Adrenal gland (tissue), 12 donors: ENCODE measurements around the gene OR5A1. TPM values are rescaled to one million over a fixed set of nuclear protein-coding genes. Genes with fewer than 3 reads are reported as not detected.

Experiments used
- DNase-seq, 7 donors: peaks; one replicate each; pipeline ENCODE4 v3.0.0-alpha.2; 2019 to 2020
- H3K27ac ChIP-seq, 5 donors: fragments of 200-600 bp; sonication (generic) in 4 of 5; 1 replicate in 3 of 5; 2 replicates in 2 of 5; pipeline versions ENCODE4 v1.5.1 to v1.8.0; 2016 to 2020; ENCODE audit warnings: mild to moderate bottlenecking in 1 of 5
- H3K27me3 ChIP-seq: fragments of 200-600 bp; 2 replicates; pipeline ENCODE4 v1.8.0; 2021
- H3K36me3 ChIP-seq, 2 donors: fragments of 200-600 bp; replicated peaks in 1 of 2; 1 replicate in 1 of 2; 2 replicates in 1 of 2; pipeline versions ENCODE4 v1.5.1 to v1.8.0; 2018 to 2022
- H3K4me1 ChIP-seq, 2 donors: fragments of 200-600 bp; replicated peaks in 1 of 2; 1 replicate in 1 of 2; 2 replicates in 1 of 2; pipeline versions ENCODE4 v1.5.1 to v1.8.0; 2018 to 2021
- H3K4me3 ChIP-seq, 4 donors: fragments of 200-600 bp; sonication (generic) in 3 of 4; one replicate each; pipeline ENCODE4 v1.5.1; 2016 to 2018
- H3K9me3 ChIP-seq, 3 donors: fragments of 200-600 bp; sonication (generic) in 1 of 3; replicated peaks in 1 of 3; 1 replicate in 2 of 3; 2 replicates in 1 of 3; pipeline versions ENCODE4 v1.5.1 to v1.8.0; 2016 to 2021
- CTCF ChIP-seq, 6 experiments: fragments of 450-650 bp in 4 of 6; fragments of 200-600 bp in 2 of 6; sonication (generic) in 1 of 6; IDR thresholded peaks; 1 replicate in 5 of 6; 2 replicates in 1 of 6; pipeline versions ENCODE4 v1.5.1 to v1.8.0; 2016 to 2021; ENCODE audit warnings: antibody characterized with exemption in 6 of 6, mild to moderate bottlenecking in 2 of 6, moderate library complexity in 1 of 6
- POLR2A ChIP-seq, 2 donors: fragments of 450-650 bp; IDR thresholded peaks; one replicate each; pipeline ENCODE4 v1.6.1; 2017; ENCODE audit warnings: antibody characterized with exemption in 2 of 2, mild to moderate bottlenecking in 2 of 2, moderate library complexity in 1 of 2
- WGBS, 4 donors: extraction: QIAGEN DNeasy Blood & Tissue Kit in 2 of 4; methylation state at CpG; one replicate each; pipeline versions ENCODE4 v1.1.5 to v1.1.7; 2013 to 2017; 5-methylcytosine and 5-hydroxymethylcytosine counted together
- intact Hi-C, 2 donors: fragments of 100-400 bp; cut with DNase I; formaldehyde crosslinking; loops; one replicate each; pipeline versions ENCODE4 v1.14.1 to v1.15.0; 2022 to 2023
- polyA plus RNA-seq, 3 donors: library from polyadenylated mRNA; stranded (reverse); fragments of 200-250 nt in 2 of 3; fragments of 350-450 nt in 1 of 3; fragmentation: Illumina TruSeq in 1 of 3; extraction: RNeasy Lipid Tissue Mini Kit (QIAGEN cat#74804) in 1 of 3; gene quantifications; one replicate each; pipeline ENCODE4 v1.2.3, GENCODE V29; 2013 to 2014
- total RNA-seq, 9 donors: library from RNA; depleted of rRNA in 4 of 9; stranded (reverse); fragments of >200 nt in 4 of 9; fragments of 120-200 nt in 1 of 9; fragmentation: NEBNext Ultra II Directional in 1 of 9; extraction: Animal tissue kit (Norgen Biotek cat#: 25700) in 1 of 9; gene quantifications; one replicate each; pipeline versions ENCODE4 v1.1.0 to v1.2.4, GENCODE V29; 2013 to 2023
- donor health status: healthy with polysubstance abuse.
- donor health status: Bipolar disorder and iron deficiency.
- donor health status: DM: yes; HTN: yes; CAD: no.
- donor health status: DM: no; HTN: no; CAD: no.
- donor health status: DM: no; HTN: no; CAD: no.
- donor health status: DM: yes; HTN: yes; CAD: no.

The OR5A1 gene
- total and polyA plus RNA-seq, 12 donors, result not detected

- Histone ChIP-seq H3K4me3 (no peak within 1 kb of the TSS), H3K9me3 (no peaks in the 10 kb centered on the region), H3K27me3 (no peaks in the 10 kb centered on the region), H3K36me3 (no peaks in the 10 kb centered on the region), H3K27ac (no peak within 1 kb of the TSS), H3K4me1 (no peaks in the 10 kb centered on the region)
- no peak for TF ChIP-seq POLR2A (IDR thresholded peaks at IDR 0.05)
- no peak for TF ChIP-seq CTCF (IDR thresholded peaks at IDR 0.05)
- intact Hi-C loops, result no loop called here
- no peak for DNase-seq
Observed at GRCh38 chr11:59473015-59473414, 36.7 kb downstream of the OR5A1 start, which contains the start of gene OR4D10. TSS of gene OR4D10 (plus strand) at chr11:59473315. CDS start at chr11:59477430, 4,115 bp downstream.

GRCh38 chr11:59475176-59475575 is 38.9 kb downstream of the OR5A1 start:
- intact Hi-C loops, result no loop called here

GRCh38 chr11:59479906-59480305 is 43.6 kb downstream of the OR5A1 start:
- H3K4me1 ChIP-seq, result no peaks in the 10 kb centered on the region
- no peak for DNase-seq
- intact Hi-C loops, result no loop called here

More at GRCh38 chr11:59475176-59475575, 38.9 kb downstream of the OR5A1 start:
- no peak for TF ChIP-seq POLR2A (IDR thresholded peaks at IDR 0.05)
- no peaks in the 10 kb centered on the region for H3K36me3 ChIP-seq
- H3K27me3 ChIP-seq, result no peaks in the 10 kb centered on the region
- DNase-seq, result no peak
- H3K4me3 ChIP-seq, result no peak overlapping the region
- H3K9me3 ChIP-seq, result no peaks in the 10 kb centered on the region
- no peaks in the 10 kb centered on the region for H3K4me1 ChIP-seq
- 56 to 71% (median 65%) methylated on average over 9 of the region's 9 CpGs for WGBS, 4 donors
- no peak overlapping the region for H3K27ac ChIP-seq

GRCh38 chr11:59480359-59480758 is 44.1 kb downstream of the OR5A1 start:
- H3K27me3 ChIP-seq, result peaks cover 3% of the 10 kb centered on the region
- no peaks in the 10 kb centered on the region for H3K9me3 ChIP-seq
- H3K4me3 ChIP-seq, result no peak overlapping the region
- H3K4me1 ChIP-seq, result no peaks in the 10 kb centered on the region
- no peaks in the 10 kb centered on the region for H3K36me3 ChIP-seq
- no peak overlapping the region for H3K27ac ChIP-seq
- TF ChIP-seq POLR2A (IDR thresholded peaks at IDR 0.05), result no peak
- intact Hi-C loops, result no loop called here
- DNase-seq, result no peak
- 70 to 78% (median 71%) methylated on average over 3 of the region's 3 CpGs for WGBS, 4 donors

More at GRCh38 chr11:59479906-59480305, 43.6 kb downstream of the OR5A1 start:
- H3K9me3 ChIP-seq, result no peaks in the 10 kb centered on the region
- H3K27me3 ChIP-seq, result peaks cover 3% of the 10 kb centered on the region
- TF ChIP-seq CTCF (IDR thresholded peaks at IDR 0.05) (no peak), POLR2A (IDR thresholded peaks at IDR 0.05) (no peak)
- H3K36me3 ChIP-seq, result no peaks in the 10 kb centered on the region
- no peak overlapping the region for H3K4me3 ChIP-seq
- no peak overlapping the region for H3K27ac ChIP-seq

Other genes with a start within 250 kb of the OR5A1 start
- 10 to 100 TPM in 8 of 9 donors, 1 to 10 TPM in 1; 5.9 to 54.8 (median 35.7) TPM for gene MPEG1, start 223.5 kb upstream of the OR5A1 start, total RNA-seq
- 10 to 100 TPM in 1 of 3 donors, 1 to 10 TPM in 2; 4.5 to 10.2 (median 6.9) TPM for gene MPEG1, start 223.5 kb upstream of the OR5A1 start, polyA plus RNA-seq
- gene OR5AN1, start 77.6 kb upstream of the OR5A1 start, total RNA-seq, result not detected
- not detected for gene OR5AN1, start 77.6 kb upstream of the OR5A1 start, polyA plus RNA-seq
- gene OR5A2, start 10.1 kb upstream of the OR5A1 start, total RNA-seq, result not detected
- not detected for gene OR5A2, start 10.1 kb upstream of the OR5A1 start, polyA plus RNA-seq
- not detected for gene OR4D6, start 20.5 kb downstream of the OR5A1 start, total RNA-seq
- gene OR4D6, start 20.5 kb downstream of the OR5A1 start, polyA plus RNA-seq, result not detected
- gene OR4D10, start 36.8 kb downstream of the OR5A1 start, total RNA-seq, result not detected
- not detected for gene OR4D10, start 36.8 kb downstream of the OR5A1 start, polyA plus RNA-seq
- gene OR4D11, start 67.1 kb downstream of the OR5A1 start, total RNA-seq, result not detected
- gene OR4D11, start 67.1 kb downstream of the OR5A1 start, polyA plus RNA-seq, result not detected
- not detected for gene OR4D9, start 75.1 kb downstream of the OR5A1 start, total RNA-seq
- not detected for gene OR4D9, start 75.1 kb downstream of the OR5A1 start, polyA plus RNA-seq
- 100 to 1,000 TPM in 1 of 9 donors, 10 to 100 TPM in 8; 44.0 to 117 (median 85.4) TPM for gene OSBP, start 179.3 kb downstream of the OR5A1 start, total RNA-seq
- 100 to 1,000 TPM in 1 of 3 donors, 10 to 100 TPM in 2; 15.3 to 120 (median 18.5) TPM for gene OSBP, start 179.3 kb downstream of the OR5A1 start, polyA plus RNA-seq
- 10 to 100 TPM; 10.3 to 41.7 (median 20.8) TPM for gene PATL1, start 232.6 kb downstream of the OR5A1 start, total RNA-seq
- gene PATL1, start 232.6 kb downstream of the OR5A1 start, polyA plus RNA-seq, result 10 to 100 TPM; 10.3 to 55.9 (median 11.3) TPM